Astrocyte of the cerebellum (primary cell): Measurements from ENCODE around the gene BRWD1.

Experiments
- DNase-seq: peaks from one replicate; pipeline ENCODE4 v3.0.0-alpha.2; 2011; ENCODE audit warnings: low read depth
- H3K4me3 ChIP-seq: 2 replicates; pipeline ENCODE4 v1.5.1; 2011; ENCODE audit warnings: mild to moderate bottlenecking, low read depth, low read length, moderate library complexity
- CTCF ChIP-seq: IDR thresholded peaks from 2 replicates; pipeline ENCODE4 v1.5.1; 2012; ENCODE audit warnings: low read length, low read depth, moderate library complexity, mild to moderate bottlenecking; ENCODE audit errors: missing control alignments
- in situ Hi-C: cut with HindIII; loops from 2 replicates; pipeline ENCODE4 v1.10.0; 2017; ENCODE audit warnings: low sequenced_read_pairs

BRWD1 gene

DNA sequence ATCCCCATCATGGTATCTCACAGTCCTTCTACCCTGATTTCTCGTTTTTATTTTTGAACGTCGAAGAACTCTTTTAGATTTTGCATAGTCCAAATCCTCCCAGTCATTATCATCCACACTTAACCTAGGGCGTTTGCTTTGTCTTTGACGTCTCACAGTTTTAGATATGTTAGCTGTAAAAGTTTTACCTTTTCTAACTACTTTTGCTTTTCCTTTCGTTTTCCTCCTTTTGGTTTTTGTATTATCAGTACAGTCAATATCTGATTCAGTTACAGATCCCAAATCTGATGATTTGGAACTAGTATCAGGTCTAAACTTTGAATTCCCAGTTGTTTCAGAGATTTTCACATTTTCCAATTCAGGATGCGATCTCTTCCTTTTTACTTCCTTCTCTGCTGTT is 117.1 kb downstream of the BRWD1 start:
- no peak overlapping the region for H3K4me3 ChIP-seq
- no peak for TF ChIP-seq CTCF
- no peak for DNase-seq
- in situ Hi-C loops, result no loop called here

- TF ChIP-seq CTCF, result no peak
- DNase-seq, result no peak
- in situ Hi-C loops, result no loop called here
- no peak overlapping the region for H3K4me3 ChIP-seq
Measured at GRCh38 chr21:39193380-39193779, 120.1 kb downstream of the BRWD1 start.

DNA sequence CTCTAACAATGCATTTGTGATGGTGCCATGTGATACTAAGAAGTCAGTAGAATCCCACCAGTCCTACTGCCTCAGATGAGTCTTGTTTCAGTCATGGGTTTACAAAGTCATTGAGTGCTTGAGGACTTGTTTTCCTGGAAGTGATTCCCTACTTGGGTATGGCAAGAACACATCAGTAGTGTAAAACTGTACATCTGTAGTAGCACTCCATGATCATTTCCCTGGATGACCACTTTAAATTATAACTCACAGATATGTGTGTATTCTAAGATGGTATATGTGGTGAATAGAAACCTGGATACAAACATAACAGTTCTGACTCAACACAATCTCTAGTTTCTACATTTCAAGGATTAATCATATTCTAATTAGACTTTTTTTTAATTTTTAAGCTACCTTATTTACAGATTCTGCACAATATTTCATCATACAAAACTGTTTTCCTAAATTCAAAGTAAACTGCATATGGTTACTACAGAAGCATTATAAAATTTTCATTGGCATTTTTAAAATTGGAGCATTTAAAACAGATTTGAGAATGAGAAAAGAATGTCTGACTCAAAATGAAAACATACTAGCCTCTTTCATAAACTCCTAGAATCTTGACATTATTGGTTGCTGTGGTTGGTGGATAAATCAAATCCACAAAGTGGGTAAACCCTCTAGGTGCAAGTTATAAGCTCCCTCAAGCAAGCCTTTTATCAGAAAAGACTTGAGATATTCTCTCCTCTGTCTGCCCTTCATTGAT is 123.4 kb downstream of the BRWD1 start:
- in situ Hi-C loops, result no loop called here
- H3K4me3 ChIP-seq, result no peak overlapping the region
- DNase-seq, result no peak
- TF ChIP-seq CTCF, result no peak

DNA sequence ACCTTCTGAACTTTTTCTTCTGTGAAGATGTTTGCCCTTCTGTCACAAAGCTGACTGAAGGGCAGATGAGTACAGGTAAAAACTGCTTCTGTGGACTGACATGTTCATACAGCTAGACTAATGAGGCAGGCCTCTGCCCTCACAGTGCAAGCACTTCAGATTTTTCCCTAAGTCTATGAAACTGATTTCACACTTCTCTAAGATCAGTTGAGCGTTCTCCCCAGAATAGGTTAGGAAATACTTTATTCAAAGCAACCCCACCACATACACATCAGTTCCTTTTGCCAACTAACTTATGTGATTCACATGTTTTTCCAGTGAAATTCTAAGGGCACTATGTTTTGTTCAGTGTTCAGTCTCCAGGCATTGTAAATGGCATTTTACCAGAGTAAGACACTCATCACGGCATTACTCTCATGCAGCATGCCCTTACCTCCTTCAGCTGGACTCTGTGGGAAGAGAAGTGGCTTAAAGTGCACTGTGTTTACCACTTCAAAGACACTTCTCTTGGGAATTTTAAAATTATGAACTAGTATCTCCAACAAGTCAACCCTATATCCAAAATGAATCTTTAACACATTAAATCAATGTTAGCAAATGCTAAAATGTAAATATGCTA is 124.8 kb downstream of the BRWD1 start:
- H3K4me3 ChIP-seq, result no peak overlapping the region
- no peak for TF ChIP-seq CTCF
- in situ Hi-C loops, result no loop called here
- DNase-seq, result no peak

GRCh38 chr21:39187141-39187540 is 126.3 kb downstream of the BRWD1 start:
- H3K4me3 ChIP-seq, result no peak overlapping the region
- in situ Hi-C loops, result no loop called here
- no peak for TF ChIP-seq CTCF
- DNase-seq, result no peak

DNA sequence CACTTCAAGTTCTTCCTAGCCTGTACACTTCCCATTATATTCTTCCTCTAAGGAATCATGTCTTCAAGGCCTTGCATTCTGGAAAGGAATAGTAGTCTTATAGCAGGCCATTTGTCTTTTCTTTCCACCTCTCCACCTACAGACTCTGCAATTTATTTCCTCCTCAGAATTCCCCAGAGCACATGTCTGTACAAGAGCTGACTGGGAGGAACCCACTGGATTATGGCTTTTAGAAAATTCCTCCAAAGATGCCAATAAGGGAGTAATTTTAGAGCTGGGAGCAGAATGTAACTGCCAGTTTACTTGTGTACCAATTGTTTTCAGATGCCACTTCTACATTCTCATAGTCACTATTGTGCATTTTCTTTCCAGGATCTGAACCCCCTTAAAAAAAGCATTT is 126.8 kb downstream of the BRWD1 start:
- H3K4me3 ChIP-seq, result no peak overlapping the region
- in situ Hi-C loops, result no loop called here
- DNase-seq, result no peak
- TF ChIP-seq CTCF, result no peak
